Neural cell (in vitro differentiated cells): Measurements from ENCODE around the gene TMEM174. TPM values are rescaled to one million over a fixed set of nuclear protein-coding genes. Genes with fewer than 3 reads are reported as not detected.

ENCODE experiments used
- H2AFZ ChIP-seq: fragments of 200-600, 300-800 bp; sonication (generic), shearing (Covaris generic); 2 replicates; pipeline ENCODE4 v1.6.0; 2014; ENCODE audit warnings: low read depth, mild to moderate bottlenecking, antibody characterized with exemption, low read length, moderate library complexity
- H3F3A ChIP-seq: fragments of 200-600 bp; shearing (Covaris generic); 2 replicates; pipeline ENCODE4 v1.6.1; 2016; ENCODE audit warnings: mild to moderate bottlenecking, moderate library complexity, mixed read lengths, antibody characterized with exemption, low read length; ENCODE audit not compliant: insufficient read depth, poor library complexity, severe bottlenecking
- H3K27ac ChIP-seq: fragments of 200-600, 300-800 bp; sonication (generic), shearing (Covaris generic); 2 replicates; pipeline ENCODE4 v1.5.1; 2014; ENCODE audit warnings: mild to moderate bottlenecking, low read length, moderate library complexity
- H3K27me3 ChIP-seq: fragments of 300-800, 200-600 bp; sonication (generic), shearing (Covaris generic); 2 replicates; pipeline ENCODE4 v1.6.0; 2014; ENCODE audit warnings: mild to moderate bottlenecking, low read depth, low read length, moderate library complexity; ENCODE audit not compliant: insufficient read depth
- H3K36me3 ChIP-seq: fragments of 300-800, 200-600 bp; sonication (generic), shearing (Covaris generic); 2 replicates; pipeline ENCODE4 v1.5.1; 2014; ENCODE audit warnings: mild to moderate bottlenecking, antibody characterized with exemption, low read length, moderate library complexity; ENCODE audit not compliant: insufficient read depth
- H3K4me2 ChIP-seq: fragments of 300-800, 200-600 bp; sonication (generic), shearing (Covaris generic); 2 replicates; pipeline ENCODE4 v1.6.0; 2014; ENCODE audit warnings: mild to moderate bottlenecking, low read length
- H3K4me3 ChIP-seq: fragments of 300-800, 200-600 bp; sonication (generic), shearing (Covaris generic); 2 replicates; pipeline ENCODE4 v1.5.1; 2014; ENCODE audit warnings: mild to moderate bottlenecking, low read length, moderate library complexity
- H3K79me2 ChIP-seq: fragments of 200-600 bp; shearing (Covaris generic); replicated peaks from 2 replicates; pipeline ENCODE4 v1.6.0; 2014; ENCODE audit warnings: mild to moderate bottlenecking, low read length, moderate library complexity; ENCODE audit not compliant: insufficient read depth
- H3K9ac ChIP-seq: fragments of 300-800, 200-600 bp; sonication (generic), shearing (Covaris generic); 2 replicates; pipeline ENCODE4 v1.6.1; 2016; ENCODE audit warnings: mild to moderate bottlenecking, low read length, mixed read lengths
- H3K9me2 ChIP-seq: fragments of 200-600 bp; shearing (Covaris generic); 2 replicates; pipeline ENCODE4 v1.6.1; 2016; ENCODE audit warnings: mild to moderate bottlenecking, low read length, mixed read lengths; ENCODE audit not compliant: insufficient read depth
- H3K9me3 ChIP-seq: fragments of 200-600, 300-800 bp; sonication (generic), shearing (Covaris generic); 2 replicates; pipeline ENCODE4 v1.6.1; 2016; ENCODE audit warnings: mild to moderate bottlenecking, mixed run types, low read length, moderate library complexity, mixed read lengths
- H4K20me1 ChIP-seq: fragments of 200-600 bp; shearing (Covaris generic); 2 replicates; pipeline ENCODE4 v1.6.1; 2016; ENCODE audit warnings: mild to moderate bottlenecking, mixed run types; ENCODE audit not compliant: insufficient read depth
- EP300 ChIP-seq: fragments of 450-650 bp; conservative IDR thresholded peaks from 2 replicates; pipeline ENCODE4 v1.6.1; 2014; ENCODE audit warnings: antibody characterized with exemption, mild to moderate bottlenecking, moderate library complexity; ENCODE audit not compliant: poor library complexity, severe bottlenecking
- EZH2 ChIP-seq: fragments of 200-600, 300-800 bp; shearing (Covaris generic), sonication (generic); IDR thresholded peaks from 2 replicates; pipeline ENCODE4 v1.6.1; 2014; ENCODE audit warnings: antibody characterized with exemption, low read length, borderline replicate concordance, mild to moderate bottlenecking; ENCODE audit not compliant: insufficient read depth, poor library complexity, severe bottlenecking
- MXI1 ChIP-seq: fragments of 450-650 bp; conservative IDR thresholded peaks from 2 replicates; pipeline ENCODE4 v1.6.1; 2014; ENCODE audit warnings: antibody characterized with exemption, mild to moderate bottlenecking; ENCODE audit not compliant: poor library complexity, severe bottlenecking
- POLR2AphosphoS5 ChIP-seq: IDR thresholded peaks from 2 replicates; pipeline ENCODE4 v1.6.1; 2012
- RAD21 ChIP-seq: fragments of 450-650 bp; conservative IDR thresholded peaks from 2 replicates; pipeline ENCODE4 v1.6.1; 2014; ENCODE audit warnings: antibody characterized with exemption, mild to moderate bottlenecking, moderate library complexity
- SMC3 ChIP-seq: fragments of 450-650 bp; conservative IDR thresholded peaks from 2 replicates; pipeline ENCODE4 v1.6.1; 2014; ENCODE audit warnings: antibody characterized with exemption, mild to moderate bottlenecking, moderate library complexity; ENCODE audit not compliant: poor library complexity
- TAF1 ChIP-seq: IDR thresholded peaks from 2 replicates; pipeline ENCODE4 v1.6.1; 2012; ENCODE audit warnings: low read depth
- polyA plus RNA-seq: library from polyadenylated mRNA; depleted of rRNA; stranded (reverse); fragments of >200 nt; gene quantifications from 2 replicates; pipeline ENCODE4 v1.2.3, GENCODE V29; 2014
- TF ChIP-seq, protein P1 (sequence below): fragments of 450-650 bp; IDR thresholded peaks from 2 replicates; pipeline ENCODE4 v1.5.1; 2014; ENCODE audit warnings: antibody characterized with exemption, mild to moderate bottlenecking, moderate library complexity; ENCODE audit not compliant: poor library complexity, severe bottlenecking
- TF ChIP-seq, protein P2 (sequence below): IDR thresholded peaks from 2 replicates; pipeline ENCODE4 v1.6.1; 2012; ENCODE audit warnings: borderline replicate concordance

Gene TMEM174
- polyA plus RNA-seq, 1 donor from 2014 or later, result not detected

DNA sequence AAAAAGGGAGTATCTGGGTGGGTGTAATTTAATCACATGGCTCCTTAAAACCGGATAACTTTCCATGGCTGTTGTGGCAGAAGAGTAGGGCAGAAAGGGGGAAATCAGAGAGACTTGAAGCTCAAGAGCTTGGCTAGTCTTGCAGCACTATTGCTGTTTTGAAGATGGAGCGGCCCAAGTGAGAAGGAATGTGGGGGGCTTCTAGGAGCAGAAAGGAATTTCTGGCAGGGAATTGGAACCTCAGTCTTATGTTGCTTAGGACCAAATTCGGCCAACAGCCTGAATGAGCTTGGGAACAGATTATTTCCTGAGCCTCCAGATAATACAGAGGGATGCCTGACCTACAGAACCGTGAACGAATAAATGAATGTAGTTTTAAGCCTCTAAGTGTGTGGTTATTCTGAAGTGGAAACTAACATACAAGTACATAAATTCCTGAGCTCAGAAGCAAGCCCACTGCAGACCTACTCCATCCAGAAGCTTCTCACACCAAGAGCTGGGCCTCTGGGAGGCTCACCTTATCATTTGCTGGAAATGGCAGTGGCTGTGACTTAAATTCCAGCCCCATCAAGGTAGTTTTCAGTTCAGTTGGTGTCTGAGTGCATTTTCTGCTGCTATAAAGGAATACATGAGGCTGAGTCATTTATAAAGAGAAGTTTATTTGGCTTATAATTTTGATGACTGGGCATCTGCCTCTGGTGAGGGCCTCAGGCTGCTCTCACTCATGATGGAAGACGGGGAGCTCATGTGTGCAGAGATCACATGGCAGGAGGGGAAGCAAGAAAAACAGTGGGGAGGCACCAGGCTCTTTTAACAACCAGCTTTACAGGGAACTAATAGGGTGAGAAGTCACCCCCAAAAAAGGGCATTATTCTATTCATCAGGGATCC is 15.3 kb upstream of the TMEM174 start:
- Histone ChIP-seq H3K4me3 (no peak overlapping the region), H3K9me3 (no peaks in the 10 kb centered on the region), H3K27ac (no peak overlapping the region), H2AFZ (no peak overlapping the region), H3K79me2 (no peaks in the 10 kb centered on the region), H3K27me3 (no peaks in the 10 kb centered on the region), H3K9me2 (no peaks in the 10 kb centered on the region), H4K20me1 (no peaks in the 10 kb centered on the region), H3K9ac (no peak overlapping the region), H3K4me2 (no peak overlapping the region), H3F3A (no peaks in the 10 kb centered on the region), H3K36me3 (no peaks in the 10 kb centered on the region)
- TF ChIP-seq TAF1 (no peak), MXI1 (no peak), EZH2 (no peak), RAD21 (no peak), EP300 (no peak), POLR2AphosphoS5 (no peak), SMC3 (no peak)
- TF ChIP-seq, protein P1, sequence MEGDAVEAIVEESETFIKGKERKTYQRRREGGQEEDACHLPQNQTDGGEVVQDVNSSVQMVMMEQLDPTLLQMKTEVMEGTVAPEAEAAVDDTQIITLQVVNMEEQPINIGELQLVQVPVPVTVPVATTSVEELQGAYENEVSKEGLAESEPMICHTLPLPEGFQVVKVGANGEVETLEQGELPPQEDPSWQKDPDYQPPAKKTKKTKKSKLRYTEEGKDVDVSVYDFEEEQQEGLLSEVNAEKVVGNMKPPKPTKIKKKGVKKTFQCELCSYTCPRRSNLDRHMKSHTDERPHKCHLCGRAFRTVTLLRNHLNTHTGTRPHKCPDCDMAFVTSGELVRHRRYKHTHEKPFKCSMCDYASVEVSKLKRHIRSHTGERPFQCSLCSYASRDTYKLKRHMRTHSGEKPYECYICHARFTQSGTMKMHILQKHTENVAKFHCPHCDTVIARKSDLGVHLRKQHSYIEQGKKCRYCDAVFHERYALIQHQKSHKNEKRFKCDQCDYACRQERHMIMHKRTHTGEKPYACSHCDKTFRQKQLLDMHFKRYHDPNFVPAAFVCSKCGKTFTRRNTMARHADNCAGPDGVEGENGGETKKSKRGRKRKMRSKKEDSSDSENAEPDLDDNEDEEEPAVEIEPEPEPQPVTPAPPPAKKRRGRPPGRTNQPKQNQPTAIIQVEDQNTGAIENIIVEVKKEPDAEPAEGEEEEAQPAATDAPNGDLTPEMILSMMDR, result no peak

DNA sequence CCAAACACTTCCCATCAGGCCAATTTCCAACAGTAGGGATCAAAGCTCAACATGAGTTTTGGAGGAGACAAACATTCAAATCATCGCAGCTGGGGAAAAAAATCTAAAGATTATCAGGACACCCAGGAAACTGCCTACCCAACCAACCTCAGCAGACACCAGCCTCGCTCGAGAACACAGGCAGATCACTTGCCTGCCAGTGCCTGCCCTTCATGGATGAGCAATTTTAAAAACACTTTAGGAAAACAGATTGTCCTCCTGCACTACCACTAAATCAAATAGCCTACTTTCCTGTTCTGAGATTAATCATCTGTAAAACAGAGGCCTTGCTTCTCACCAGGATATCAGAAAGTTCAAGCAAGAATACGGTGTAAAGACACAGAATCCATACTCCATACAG is 14.7 kb upstream of the TMEM174 start:
- H3K4me3 ChIP-seq, result no peak overlapping the region
- TF ChIP-seq EP300, result no peak
- TF ChIP-seq TAF1, result no peak
- TF ChIP-seq, protein P2, sequence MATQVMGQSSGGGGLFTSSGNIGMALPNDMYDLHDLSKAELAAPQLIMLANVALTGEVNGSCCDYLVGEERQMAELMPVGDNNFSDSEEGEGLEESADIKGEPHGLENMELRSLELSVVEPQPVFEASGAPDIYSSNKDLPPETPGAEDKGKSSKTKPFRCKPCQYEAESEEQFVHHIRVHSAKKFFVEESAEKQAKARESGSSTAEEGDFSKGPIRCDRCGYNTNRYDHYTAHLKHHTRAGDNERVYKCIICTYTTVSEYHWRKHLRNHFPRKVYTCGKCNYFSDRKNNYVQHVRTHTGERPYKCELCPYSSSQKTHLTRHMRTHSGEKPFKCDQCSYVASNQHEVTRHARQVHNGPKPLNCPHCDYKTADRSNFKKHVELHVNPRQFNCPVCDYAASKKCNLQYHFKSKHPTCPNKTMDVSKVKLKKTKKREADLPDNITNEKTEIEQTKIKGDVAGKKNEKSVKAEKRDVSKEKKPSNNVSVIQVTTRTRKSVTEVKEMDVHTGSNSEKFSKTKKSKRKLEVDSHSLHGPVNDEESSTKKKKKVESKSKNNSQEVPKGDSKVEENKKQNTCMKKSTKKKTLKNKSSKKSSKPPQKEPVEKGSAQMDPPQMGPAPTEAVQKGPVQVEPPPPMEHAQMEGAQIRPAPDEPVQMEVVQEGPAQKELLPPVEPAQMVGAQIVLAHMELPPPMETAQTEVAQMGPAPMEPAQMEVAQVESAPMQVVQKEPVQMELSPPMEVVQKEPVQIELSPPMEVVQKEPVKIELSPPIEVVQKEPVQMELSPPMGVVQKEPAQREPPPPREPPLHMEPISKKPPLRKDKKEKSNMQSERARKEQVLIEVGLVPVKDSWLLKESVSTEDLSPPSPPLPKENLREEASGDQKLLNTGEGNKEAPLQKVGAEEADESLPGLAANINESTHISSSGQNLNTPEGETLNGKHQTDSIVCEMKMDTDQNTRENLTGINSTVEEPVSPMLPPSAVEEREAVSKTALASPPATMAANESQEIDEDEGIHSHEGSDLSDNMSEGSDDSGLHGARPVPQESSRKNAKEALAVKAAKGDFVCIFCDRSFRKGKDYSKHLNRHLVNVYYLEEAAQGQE, result no peak
- TF ChIP-seq POLR2AphosphoS5, result no peak
- TF ChIP-seq SMC3, result no peak
- no peak for TF ChIP-seq EZH2
- TF ChIP-seq MXI1, result no peak
- TF ChIP-seq, protein P1, result no peak
- H3K36me3 ChIP-seq, result no peaks in the 10 kb centered on the region
- no peak overlapping the region for H3K4me2 ChIP-seq
- H3K9me3 ChIP-seq, result no peaks in the 10 kb centered on the region
- no peaks in the 10 kb centered on the region for H3K9me2 ChIP-seq
- no peak overlapping the region for H3K27ac ChIP-seq
- H3K27me3 ChIP-seq, result no peaks in the 10 kb centered on the region
- H3K79me2 ChIP-seq, result no peaks in the 10 kb centered on the region
- H4K20me1 ChIP-seq, result no peaks in the 10 kb centered on the region
- no peak overlapping the region for H2AFZ ChIP-seq
- no peak overlapping the region for H3K9ac ChIP-seq
- no peaks in the 10 kb centered on the region for H3F3A ChIP-seq
